Measurements from ENCODE around the gene PICK1.

DNA sequence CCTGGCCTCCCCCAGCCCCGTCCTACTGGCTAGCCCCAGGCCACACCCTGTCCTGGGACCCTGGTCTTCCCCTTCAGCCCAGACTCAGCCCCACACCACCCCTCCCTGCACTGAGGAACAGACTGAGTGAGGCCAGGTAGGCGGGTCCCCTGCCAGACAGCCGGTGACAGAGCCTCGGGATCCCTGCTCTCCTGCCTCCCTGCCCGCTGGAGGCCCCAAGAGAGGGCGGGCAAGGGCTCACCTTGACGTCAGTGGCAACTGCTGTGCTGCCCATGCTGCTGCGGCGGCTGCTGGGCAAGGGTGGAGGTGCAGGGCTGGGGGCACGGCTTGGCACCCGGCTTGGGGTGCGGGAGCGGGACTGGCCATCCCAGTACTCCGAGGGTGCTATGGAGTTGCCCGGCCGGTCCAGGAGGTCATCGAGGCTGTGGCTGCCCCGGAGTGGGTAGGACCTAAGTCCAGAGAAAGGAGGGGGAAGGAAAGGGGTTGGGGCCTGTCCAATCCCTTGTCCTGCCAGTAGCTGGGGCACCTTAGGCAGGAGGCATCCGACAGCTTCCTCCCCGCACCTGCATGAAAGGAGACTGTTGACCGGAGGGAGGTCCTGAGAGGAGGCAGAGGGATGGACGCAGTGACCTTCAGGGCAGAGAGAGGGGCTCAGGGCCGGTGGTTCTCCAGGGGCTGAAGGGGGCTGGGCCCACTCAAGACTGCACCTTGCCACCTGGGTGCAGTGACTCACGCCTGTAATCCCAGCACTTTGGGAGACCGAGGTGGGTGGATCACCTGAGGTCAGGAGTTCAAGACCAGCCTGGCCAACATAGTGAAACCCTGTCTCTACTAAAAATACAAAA lies 29.0 kb downstream of the PICK1 start:
- TF ChIP-seq POLR2A (IDR thresholded peaks at IDR 0.05) (no peak), POLR2AphosphoS5 (IDR thresholded peaks at IDR 0.05) (no peak)
- TF ChIP-seq, protein P1, sequence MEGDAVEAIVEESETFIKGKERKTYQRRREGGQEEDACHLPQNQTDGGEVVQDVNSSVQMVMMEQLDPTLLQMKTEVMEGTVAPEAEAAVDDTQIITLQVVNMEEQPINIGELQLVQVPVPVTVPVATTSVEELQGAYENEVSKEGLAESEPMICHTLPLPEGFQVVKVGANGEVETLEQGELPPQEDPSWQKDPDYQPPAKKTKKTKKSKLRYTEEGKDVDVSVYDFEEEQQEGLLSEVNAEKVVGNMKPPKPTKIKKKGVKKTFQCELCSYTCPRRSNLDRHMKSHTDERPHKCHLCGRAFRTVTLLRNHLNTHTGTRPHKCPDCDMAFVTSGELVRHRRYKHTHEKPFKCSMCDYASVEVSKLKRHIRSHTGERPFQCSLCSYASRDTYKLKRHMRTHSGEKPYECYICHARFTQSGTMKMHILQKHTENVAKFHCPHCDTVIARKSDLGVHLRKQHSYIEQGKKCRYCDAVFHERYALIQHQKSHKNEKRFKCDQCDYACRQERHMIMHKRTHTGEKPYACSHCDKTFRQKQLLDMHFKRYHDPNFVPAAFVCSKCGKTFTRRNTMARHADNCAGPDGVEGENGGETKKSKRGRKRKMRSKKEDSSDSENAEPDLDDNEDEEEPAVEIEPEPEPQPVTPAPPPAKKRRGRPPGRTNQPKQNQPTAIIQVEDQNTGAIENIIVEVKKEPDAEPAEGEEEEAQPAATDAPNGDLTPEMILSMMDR (IDR thresholded peaks at IDR 0.05) = no peak
